ENCODE results near the gene PLCL2.

Gene PLCL2

GRCh38 chr3:16917256-16917935, 32.6 kb downstream of the PLCL2 start:
- Histone ChIP-seq H3K9ac (no peak overlapping the region), H3K79me2 (ENCODE audit: insufficient read depth, low read depth) (peaks cover 71% of the 10 kb centered on the region), H2AFZ (ENCODE audit: low read depth) (no peak overlapping the region), H4K20me1 (ENCODE audit: insufficient read depth) (no peaks in the 10 kb centered on the region), H3K27me3 (ENCODE audit: insufficient read depth, low read depth) (no peaks in the 10 kb centered on the region), H3K36me3 (ENCODE audit: insufficient read depth) (no peaks in the 10 kb centered on the region), H3K4me1 (ENCODE audit: low read depth, poor library complexity, severe bottlenecking) (peaks cover 79% of the 10 kb centered on the region), H3K4me2 (no peak overlapping the region), H3K27ac (no peak overlapping the region), H3K4me3 (IDR thresholded peaks at IDR 0.05; ENCODE audit: insufficient read depth, low read depth, low read length) (no peak overlapping the region)
- TF ChIP-seq CTCF (conservative IDR thresholded peaks at IDR 0.05; ENCODE audit: low read depth, low read length) = no peak

- H3K27me3 ChIP-seq (ENCODE audit: insufficient read depth, low read depth) = no peaks in the 10 kb centered on the region
- H3K79me2 ChIP-seq (ENCODE audit: insufficient read depth, low read depth) = peaks cover 75% of the 10 kb centered on the region
- no peak overlapping the region for H3K27ac ChIP-seq
- H3K4me2 ChIP-seq = peak overlapping the region; percentile 39
- H3K4me3 ChIP-seq (IDR thresholded peaks at IDR 0.05; ENCODE audit: insufficient read depth, low read depth, low read length) = no peak overlapping the region
- no peaks in the 10 kb centered on the region for H4K20me1 ChIP-seq (ENCODE audit: insufficient read depth)
- no peak overlapping the region for H3K9ac ChIP-seq
- no peak overlapping the region for H2AFZ ChIP-seq (ENCODE audit: low read depth)
- no peak for TF ChIP-seq CTCF (conservative IDR thresholded peaks at IDR 0.05; ENCODE audit: low read depth, low read length)
- peaks cover 72% of the 10 kb centered on the region for H3K4me1 ChIP-seq (ENCODE audit: low read depth, poor library complexity, severe bottlenecking)
- H3K36me3 ChIP-seq (ENCODE audit: insufficient read depth) = no peaks in the 10 kb centered on the region
Measured at GRCh38 chr3:16917980-16918682, 33.4 kb downstream of the PLCL2 start.

GRCh38 chr3:16918683-16919025, 33.9 kb downstream of the PLCL2 start:
- no peak overlapping the region for H3K4me3 ChIP-seq (IDR thresholded peaks at IDR 0.05; ENCODE audit: insufficient read depth, low read depth, low read length)

GRCh38 chr3:16923112-16923511, 38.4 kb downstream of the PLCL2 start:
- no peak for TF ChIP-seq CTCF (conservative IDR thresholded peaks at IDR 0.05; ENCODE audit: low read depth, low read length)
- peaks cover 75% of the 10 kb centered on the region; the same call in 1 of the 2 replicates for H3K79me2 ChIP-seq (ENCODE audit: insufficient read depth, low read depth)

More at GRCh38 chr3:16918683-16919025, 33.9 kb downstream of the PLCL2 start:
- Histone ChIP-seq H3K36me3 (ENCODE audit: insufficient read depth) (no peaks in the 10 kb centered on the region), H4K20me1 (ENCODE audit: insufficient read depth) (no peaks in the 10 kb centered on the region), H3K4me2 (peak overlapping the region; percentile 39), H2AFZ (ENCODE audit: low read depth) (no peak overlapping the region), H3K27ac (no peak overlapping the region), H3K9ac (no peak overlapping the region), H3K4me1 (ENCODE audit: low read depth, poor library complexity, severe bottlenecking) (peaks cover 67% of the 10 kb centered on the region), H3K79me2 (ENCODE audit: insufficient read depth, low read depth) (peaks cover 79% of the 10 kb centered on the region), H3K27me3 (ENCODE audit: insufficient read depth, low read depth) (no peaks in the 10 kb centered on the region)
- TF ChIP-seq CTCF (conservative IDR thresholded peaks at IDR 0.05; ENCODE audit: low read depth, low read length) = no peak

More at GRCh38 chr3:16923112-16923511, 38.4 kb downstream of the PLCL2 start:
- Histone ChIP-seq H3K36me3 (ENCODE audit: insufficient read depth) (no peaks in the 10 kb centered on the region), H3K27me3 (ENCODE audit: insufficient read depth, low read depth) (no peaks in the 10 kb centered on the region), H3K9ac (no peak overlapping the region), H4K20me1 (ENCODE audit: insufficient read depth) (no peaks in the 10 kb centered on the region), H3K4me3 (IDR thresholded peaks at IDR 0.05; ENCODE audit: insufficient read depth, low read depth, low read length) (no peak overlapping the region), H3K4me1 (ENCODE audit: low read depth, poor library complexity, severe bottlenecking) (peaks cover 41% of the 10 kb centered on the region), H2AFZ (ENCODE audit: low read depth) (no peak overlapping the region), H3K27ac (no peak overlapping the region), H3K4me2 (no peak overlapping the region)
